ENCODE results near the gene TYROBP.
A peak's percentile ranks its signal among the peaks of the same experiment; 100 is the strongest.

Gene TYROBP

DNA sequence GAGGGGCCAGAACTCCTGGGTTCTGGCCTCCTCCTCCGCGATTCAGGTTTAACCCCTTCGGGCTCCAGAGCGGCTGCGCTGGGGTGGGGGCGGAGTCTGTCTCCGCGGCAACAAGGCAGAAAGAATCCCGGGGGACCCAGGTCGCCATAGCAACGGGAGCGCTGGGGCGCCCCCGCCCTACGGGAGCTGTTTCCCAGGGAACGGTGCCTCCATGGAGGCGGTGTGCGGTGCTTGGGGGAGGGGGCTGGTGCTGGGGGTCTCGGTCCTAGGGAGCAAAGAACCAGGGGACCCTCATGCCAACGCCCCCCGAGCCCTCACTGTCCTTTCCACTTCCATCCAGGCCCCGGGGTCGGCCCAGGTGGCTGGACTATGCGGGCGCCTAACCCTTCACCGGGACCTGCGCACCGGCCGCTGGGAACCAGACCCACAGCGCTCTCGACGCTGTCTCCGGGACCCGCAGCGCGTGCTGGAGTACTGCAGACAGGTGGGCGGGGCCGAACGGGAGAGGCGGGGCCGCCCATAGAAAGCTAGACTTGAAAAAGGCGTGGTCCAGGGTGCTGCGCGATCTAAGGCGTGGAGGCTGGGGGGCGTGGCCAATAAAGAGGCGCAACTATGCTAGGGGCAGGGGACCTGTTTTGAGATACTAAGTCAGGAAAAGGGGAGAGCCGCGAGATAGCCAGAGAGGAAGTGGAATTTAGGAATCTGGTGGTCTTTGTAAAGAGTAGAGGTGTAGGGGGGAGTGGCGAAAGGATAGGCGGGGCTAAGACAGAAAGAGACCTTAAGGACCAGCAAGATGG lies 38.6 kb downstream of the TYROBP start:
- no peak for DNase-seq

DNA sequence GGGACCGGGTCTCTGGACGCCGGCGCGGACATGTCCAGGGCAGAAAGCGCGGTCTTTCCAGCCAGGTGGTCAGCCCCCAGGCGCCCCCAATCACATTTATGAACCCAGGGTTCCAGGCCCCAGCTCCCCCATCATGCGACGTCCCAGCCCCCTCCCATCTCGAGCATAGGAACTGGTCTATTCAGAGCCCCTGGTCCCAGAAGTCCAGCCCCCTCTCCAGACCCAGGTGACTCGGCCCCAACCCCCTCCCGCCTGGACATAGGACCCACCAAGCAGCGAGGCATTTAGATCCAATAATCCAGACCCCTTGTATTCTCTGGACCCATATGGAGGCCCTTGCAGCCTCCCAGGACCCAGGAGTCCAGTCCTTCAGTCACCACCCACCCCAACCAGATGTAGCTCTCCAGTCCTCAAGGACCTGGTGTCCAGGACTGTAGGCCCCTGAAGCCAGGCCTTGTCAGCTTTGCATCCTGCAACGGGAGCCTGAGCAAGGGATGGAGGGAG lies 39.2 kb downstream of the TYROBP start:
- DNase-seq = no peak

DNA sequence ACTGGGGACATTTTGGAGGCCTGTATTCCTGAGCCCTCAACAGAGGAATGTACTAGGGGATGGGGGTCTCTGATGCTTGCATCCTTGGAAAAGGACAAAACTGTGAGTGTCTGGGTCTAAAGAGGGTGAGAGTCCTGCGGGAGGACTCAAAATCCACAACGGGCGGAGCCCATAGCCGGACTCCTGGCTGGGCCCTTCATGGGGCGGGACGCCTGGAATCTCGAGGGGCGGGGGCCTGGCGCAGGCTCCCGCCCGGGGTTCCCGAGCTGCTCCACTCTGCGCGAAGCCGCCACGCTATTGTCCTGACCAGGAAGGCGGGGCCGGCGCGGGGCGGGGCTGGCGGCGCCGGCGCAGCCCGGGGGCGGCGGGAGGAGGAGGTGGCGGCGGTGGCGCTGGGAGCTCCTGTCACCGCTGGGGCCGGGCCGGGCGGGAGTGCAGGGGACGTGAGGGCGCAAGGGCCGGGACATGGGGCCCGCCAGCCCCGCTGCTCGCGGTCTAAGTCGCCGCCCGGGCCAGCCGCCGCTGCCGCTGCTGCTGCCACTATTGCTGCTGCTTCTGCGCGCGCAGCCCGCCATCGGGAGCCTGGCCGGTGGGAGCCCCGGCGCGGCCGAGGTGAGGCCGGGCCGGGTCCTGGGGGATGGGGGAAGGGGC lies 39.8 kb downstream of the TYROBP start, which contains the start of gene APLP1:
Gene APLP1 (plus strand): TSS at position 403 of the 651 bp plus-strand sequence. CDS start 63 bp downstream, at position 466.
- no peak for DNase-seq

DNA sequence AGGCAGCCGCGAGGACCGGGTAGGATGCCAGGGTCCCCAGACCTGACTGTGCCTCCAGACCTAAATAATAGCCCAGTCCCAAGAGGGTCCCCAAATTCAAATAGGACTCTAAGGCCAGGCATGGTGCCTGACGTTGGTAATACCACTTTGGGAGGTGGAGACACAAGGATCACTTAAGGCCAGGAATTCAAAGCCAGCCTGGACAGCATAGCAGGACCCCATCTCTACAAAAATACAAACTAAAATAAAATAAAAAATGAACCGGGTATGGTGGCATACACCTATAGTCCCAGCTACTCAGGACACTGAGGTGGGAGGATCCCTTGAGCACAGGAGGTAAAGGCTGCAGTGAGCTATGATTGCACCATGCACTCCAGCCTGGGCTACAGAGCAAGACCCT lies 45.1 kb downstream of the TYROBP start:
- no peak for DNase-seq

DNA sequence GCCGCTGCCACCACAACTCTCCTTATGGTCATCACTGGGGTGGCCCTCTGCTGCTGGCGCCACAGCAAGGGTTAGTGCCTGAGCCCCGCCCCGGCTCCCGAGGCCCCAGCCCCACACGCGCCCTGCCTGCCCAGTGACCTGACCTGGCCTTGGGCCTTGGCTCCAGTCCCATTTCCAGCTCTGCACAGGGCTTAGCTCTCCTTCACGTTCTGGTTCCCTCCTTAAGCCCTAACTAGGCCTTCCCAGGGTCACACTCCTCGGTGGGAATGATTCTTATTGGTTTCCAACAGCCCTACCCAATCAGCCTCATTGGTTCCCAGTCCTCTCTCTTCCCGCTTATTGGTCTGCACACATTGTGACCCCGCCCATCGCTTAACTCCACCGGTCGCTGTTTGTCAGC lies 45.6 kb downstream of the TYROBP start:
- DNase-seq = no peak

DNA sequence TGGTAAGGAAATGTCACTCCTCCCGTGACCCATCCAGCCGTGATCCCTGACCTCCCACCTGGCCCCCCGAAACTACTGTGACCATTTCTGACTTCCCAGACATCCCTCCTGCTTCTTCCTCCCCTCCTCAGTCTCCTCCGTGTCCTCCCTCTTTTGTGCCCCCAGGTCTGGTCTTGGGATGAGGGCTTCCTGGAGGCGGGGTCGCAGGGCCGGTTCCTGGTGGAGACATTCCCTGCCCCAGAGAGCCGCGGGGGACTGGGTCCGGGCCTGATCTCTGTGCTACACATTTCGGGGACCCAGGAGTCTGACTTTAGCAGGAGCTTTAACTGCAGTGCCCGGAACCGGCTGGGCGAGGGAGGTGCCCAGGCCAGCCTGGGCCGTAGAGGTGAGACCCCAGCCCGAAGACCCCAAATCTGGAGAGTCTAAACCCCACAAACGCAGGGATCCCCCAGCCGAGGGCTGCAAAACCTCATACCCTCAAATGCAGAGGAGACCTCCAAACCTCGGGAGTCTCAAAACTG lies 46.4 kb downstream of the TYROBP start:
- DNase-seq = no peak

DNA sequence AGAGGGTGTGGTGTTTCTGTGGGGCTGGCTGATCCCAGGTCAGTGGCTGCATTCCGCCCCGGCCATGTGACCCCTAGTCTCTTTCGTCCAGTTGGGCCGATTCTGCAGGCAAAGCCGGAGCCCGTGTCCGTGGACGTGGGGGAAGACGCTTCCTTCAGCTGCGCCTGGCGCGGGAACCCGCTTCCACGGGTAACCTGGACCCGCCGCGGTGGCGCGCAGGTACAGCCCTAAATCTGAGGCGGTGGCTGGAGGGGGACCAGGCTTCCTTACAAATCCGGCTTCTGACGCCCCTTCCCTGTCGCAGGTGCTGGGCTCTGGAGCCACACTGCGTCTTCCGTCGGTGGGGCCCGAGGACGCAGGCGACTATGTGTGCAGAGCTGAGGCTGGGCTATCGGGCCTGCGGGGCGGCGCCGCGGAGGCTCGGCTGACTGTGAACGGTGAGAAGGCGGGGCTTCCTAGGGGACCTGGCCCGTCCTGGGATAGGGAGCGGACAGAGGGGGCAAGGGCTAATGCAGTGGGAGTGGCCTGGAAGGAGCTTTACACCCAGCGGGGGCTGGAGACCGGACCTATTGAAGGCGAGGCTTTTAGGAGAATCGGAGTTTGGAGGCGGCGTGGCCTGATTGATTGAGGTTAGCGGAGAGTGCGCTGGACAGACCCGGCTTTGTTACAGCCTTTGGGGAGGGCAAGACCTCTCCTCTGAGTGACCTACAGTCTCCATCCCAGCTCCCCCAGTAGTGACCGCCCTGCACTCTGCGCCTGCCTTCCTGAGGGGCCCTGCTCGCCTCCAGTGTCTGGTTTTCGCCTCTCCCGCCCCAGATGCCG lies 47.1 kb downstream of the TYROBP start:
- no peak for DNase-seq

DNA sequence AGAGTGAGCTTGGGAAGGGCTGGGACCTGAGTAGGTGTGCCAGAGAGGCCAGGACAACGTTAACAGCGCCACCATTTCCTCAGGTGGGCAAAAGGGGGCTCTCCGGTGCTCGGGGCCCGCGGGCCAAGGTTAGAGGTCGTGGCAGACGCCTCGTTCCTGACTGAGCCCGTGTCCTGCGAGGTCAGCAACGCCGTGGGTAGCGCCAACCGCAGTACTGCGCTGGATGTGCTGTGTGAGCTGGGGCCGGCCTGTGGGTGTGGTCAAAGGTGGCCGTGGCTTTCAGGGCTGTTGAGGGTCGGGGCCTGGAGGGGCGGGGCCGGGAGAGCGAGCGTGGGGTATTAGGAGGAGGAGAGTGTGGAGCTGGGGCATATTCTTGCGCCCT lies 47.7 kb downstream of the TYROBP start:
- DNase-seq = no peak

DNA sequence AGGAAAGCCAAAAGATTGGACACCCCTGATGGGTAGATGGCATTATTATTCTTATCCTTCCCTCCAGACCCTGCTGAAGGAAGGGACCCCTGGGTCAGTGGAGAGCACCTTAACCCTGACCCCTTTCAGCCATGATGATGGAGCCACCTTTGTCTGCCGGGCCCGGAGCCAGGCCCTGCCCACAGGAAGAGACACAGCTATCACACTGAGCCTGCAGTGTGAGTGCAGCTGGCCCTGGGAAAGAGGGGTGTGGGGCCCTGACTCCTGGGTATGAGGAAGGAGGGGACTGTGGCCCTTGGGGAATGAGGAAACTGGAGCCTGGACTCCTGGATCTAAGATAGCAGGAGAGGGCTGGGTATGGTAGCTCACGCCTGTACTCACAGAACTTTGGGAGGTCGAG lies 48.7 kb downstream of the TYROBP start:
- no peak for DNase-seq

DNA sequence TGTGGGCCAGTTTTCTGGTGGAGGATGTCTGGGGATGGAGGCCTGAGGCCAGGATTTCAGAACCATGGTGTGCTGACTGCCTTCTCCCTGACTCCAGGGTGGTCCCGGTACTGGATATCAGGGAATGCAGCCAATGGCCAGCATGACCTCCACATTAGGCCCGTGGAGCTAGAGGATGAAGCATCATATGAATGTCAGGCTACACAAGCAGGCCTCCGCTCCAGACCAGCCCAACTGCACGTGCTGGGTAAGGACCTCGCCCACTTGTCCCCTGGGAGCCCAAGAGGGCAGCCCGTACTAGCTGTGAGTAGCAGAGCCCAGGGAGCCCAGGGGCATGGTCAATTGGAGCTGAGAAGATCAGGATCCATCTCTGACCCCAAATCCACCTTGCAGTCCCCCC lies 49.8 kb downstream of the TYROBP start:
- no peak for DNase-seq

DNA sequence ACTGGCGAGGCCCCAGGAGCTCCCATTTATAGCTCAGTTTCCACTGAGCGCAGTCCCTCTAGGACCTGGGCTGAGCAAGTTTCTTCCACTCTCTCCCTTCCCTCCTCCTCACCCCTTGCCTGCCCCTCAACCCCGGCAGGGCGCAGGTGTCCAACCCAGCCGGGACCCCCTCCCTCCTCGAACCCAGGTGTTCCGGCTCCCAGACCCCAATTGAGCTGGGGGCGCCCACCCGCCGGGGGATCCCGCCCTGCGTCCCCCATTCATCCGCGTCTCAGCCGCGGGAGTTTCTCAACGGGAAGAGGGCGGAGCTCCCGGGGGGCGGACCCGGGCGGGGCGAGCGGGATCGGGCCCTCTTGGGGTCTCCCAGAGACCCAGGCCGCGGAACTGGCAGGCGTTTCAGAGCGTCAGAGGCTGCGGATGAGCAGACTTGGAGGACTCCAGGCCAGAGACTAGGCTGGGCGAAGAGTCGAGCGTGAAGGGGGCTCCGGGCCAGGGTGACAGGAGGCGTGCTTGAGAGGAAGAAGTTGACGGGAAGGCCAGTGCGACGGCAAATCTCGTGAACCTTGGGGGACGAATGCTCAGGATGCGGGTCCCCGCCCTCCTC lies 51.4 kb downstream of the TYROBP start, which contains the start of gene KIRREL2:
Gene KIRREL2 (plus strand): TSS at position 366 of the 604 bp plus-strand sequence. CDS start 209 bp downstream, at position 575.
- DNase-seq = peak; percentile 10 to 18

Measured in AML-193 (cell line).